VCaP (cell line): ENCODE measurements around the gene DFFA.

Source experiments
- H3K27ac ChIP-seq: fragments of 450-650 bp; 2 replicates; pipeline ENCODE4 v1.5.1; 2017
- CTCF ChIP-seq: fragments of 450-650 bp; conservative IDR thresholded peaks from 2 replicates; pipeline ENCODE4 v1.5.1; 2017; ENCODE audit warnings: mild to moderate bottlenecking, moderate library complexity

Gene DFFA

GRCh38 chr1:10490286-10490970, 18.1 kb upstream of the DFFA start:
- H3K27ac ChIP-seq = peak overlapping the region; percentile 72
- TF ChIP-seq CTCF = no peak

- no peak for TF ChIP-seq CTCF
- peak overlapping the region; percentile 72 for H3K27ac ChIP-seq
Measured at GRCh38 chr1:10489291-10490055, 17.1 kb upstream of the DFFA start.

GRCh38 chr1:10484521-10484920, 12.2 kb upstream of the DFFA start:
- no peak overlapping the region for H3K27ac ChIP-seq
- no peak for TF ChIP-seq CTCF

- TF ChIP-seq CTCF = no peak
- H3K27ac ChIP-seq = no peak overlapping the region
Measured at GRCh38 chr1:10480614-10481013, 8.3 kb upstream of the DFFA start.

- no peak overlapping the region for H3K27ac ChIP-seq
- TF ChIP-seq CTCF = no peak
Measured at GRCh38 chr1:10479296-10479695, 7.0 kb upstream of the DFFA start.

- TF ChIP-seq CTCF = no peak
- peak overlapping the region; percentile 85 for H3K27ac ChIP-seq
Measured at GRCh38 chr1:10475510-10475909, 3.2 kb upstream of the DFFA start.

GRCh38 chr1:10474613-10475507, 2.5 kb upstream of the DFFA start, which contains the start of gene PEX14:
TSS of gene PEX14 (plus strand) at chr1:10474950. CDS start at chr1:10474967, 17 bp downstream.
- TF ChIP-seq CTCF = no peak
- peak within 1 kb of the TSS; percentile 85 for H3K27ac ChIP-seq

- peak overlapping the region; percentile 85 for H3K27ac ChIP-seq
Measured at GRCh38 chr1:10474309-10474612, 1.9 kb upstream of the DFFA start.
